Stimulated activated CD4-positive, alpha-beta T cell treated with anti-CD3 and anti-CD28 coated beads, Interleukin-12 subunit alpha, Interleukin-12 subunit beta, amount 100 ng/mL, for 4 hours (primary cell): ENCODE measurements around the gene NLRC3.
"Not testable (repeated sequence)": the region's sequence is repeated elsewhere in the genome, so short reads cannot be mapped to it uniquely, and the experiment has no call there.

Experiments used
- DNase-seq: peaks from one replicate; pipeline ENCODE4 v3.0.0-alpha.2; 2020

NLRC3 gene

GRCh38 chr16:3508736-3509135 is 68.5 kb downstream of the NLRC3 start:
- DNase-seq, result no peak

- DNase-seq, result peak; percentile 31
These were observed 73.7 kb downstream of the NLRC3 start for GRCh38 chr16:3503523-3503922.

- no peak for DNase-seq
These were observed 75.3 kb downstream of the NLRC3 start for GRCh38 chr16:3501783-3502400.

- DNase-seq, result not testable (repeated sequence)
These were observed 75.8 kb downstream of the NLRC3 start for GRCh38 chr16:3501412-3501761.

- no peak for DNase-seq
These were observed 78.2 kb downstream of the NLRC3 start for GRCh38 chr16:3498988-3499387.

- no peak for DNase-seq
These were observed 79.4 kb downstream of the NLRC3 start for GRCh38 chr16:3497771-3498170.

GRCh38 chr16:3496386-3496785 is 80.8 kb downstream of the NLRC3 start:
- DNase-seq, result no peak

- no peak for DNase-seq
These were observed 82.0 kb downstream of the NLRC3 start, which contains the start of gene C16orf90 for GRCh38 chr16:3495176-3495575. TSS of gene C16orf90 (minus strand) at chr16:3495489. CDS start at chr16:3495421, 68 bp downstream.

GRCh38 chr16:3494386-3494973 is 82.7 kb downstream of the NLRC3 start:
- no peak for DNase-seq

- DNase-seq, result no peak
These were observed 84.8 kb downstream of the NLRC3 start for GRCh38 chr16:3492356-3492755.

- DNase-seq, result no peak
These were observed 86.1 kb downstream of the NLRC3 start for GRCh38 chr16:3490911-3491629.
